Erythroblast (primary cell): ENCODE data around the gene KIAA0825.

Experiments
- GATA1 ChIP-seq: IDR thresholded peaks from 2 replicates; pipeline ENCODE4 v1.6.1; 2011; ENCODE audit warnings: low read depth, mild to moderate bottlenecking, control low read depth, low read length, moderate library complexity
- POLR2A ChIP-seq: IDR thresholded peaks from 2 replicates; pipeline ENCODE4 v1.6.1; 2011; ENCODE audit warnings: mild to moderate bottlenecking, low read length

DNA sequence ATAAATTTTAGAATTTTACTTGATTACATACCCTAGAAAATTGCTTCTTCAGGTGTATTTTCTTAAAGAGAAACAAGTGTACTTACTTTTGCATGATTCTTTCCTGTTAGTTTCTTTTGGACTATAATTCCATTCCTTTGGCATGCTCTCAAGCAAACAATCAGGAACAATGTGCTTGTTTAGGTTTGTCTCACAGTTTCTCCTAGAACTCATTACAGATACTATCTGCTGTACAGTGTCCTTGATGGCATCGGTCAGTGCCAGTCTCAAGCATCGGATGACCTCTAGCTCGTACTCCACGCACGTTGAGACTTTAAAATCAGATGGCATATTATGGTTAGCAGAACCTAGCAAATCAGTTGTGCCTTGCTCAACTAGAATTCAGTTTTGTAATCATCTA is 214.9 kb downstream of the KIAA0825 start:
- TF ChIP-seq POLR2A (no peak), GATA1 (no peak)
